ENCODE measurements around the gene TTYH1. TPM values are rescaled to one million over a fixed set of nuclear protein-coding genes. Genes with fewer than 3 reads are reported as not detected.

The TTYH1 gene
- total and polyA plus RNA-seq, 2 of the 4 experiments (the other 2 are of a cell fraction), result not detected

DNA sequence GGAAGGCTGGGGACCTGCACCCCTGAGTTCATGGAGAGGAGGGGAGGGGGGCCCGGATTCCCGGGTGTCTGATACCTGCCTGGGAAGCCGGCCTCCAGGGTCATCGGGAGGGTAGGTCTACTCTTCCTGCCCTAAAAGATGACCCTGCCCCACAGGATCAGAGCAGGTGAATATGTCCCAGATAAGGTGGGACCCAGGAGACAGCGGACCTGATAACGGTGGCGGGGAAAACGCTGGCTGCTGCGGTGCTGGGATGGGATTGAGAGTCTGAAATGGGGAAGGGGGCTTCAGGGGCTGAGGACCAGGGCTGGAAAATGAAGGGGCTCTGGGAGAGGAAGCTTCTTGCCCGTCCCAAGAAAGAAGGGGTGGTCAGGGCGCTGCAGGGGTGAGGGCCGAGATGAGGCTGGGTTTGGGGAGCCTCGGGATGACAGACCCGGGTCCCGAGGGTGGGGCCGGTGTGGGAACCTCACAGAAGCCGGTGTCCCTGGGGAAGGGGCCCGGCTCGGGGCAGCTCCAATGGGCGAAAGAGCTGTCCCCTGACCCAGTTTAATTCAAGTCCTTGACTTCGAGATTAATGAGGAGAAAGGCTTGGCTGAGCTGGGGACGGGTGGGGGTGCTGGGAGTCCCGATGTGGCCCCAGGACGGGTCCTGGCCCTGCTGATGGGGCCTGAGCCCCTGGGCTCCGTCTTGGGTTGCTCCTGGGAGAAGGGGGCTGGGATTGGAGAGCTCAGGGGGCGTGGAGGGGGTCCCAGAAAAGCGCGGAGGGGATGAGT is 823 bp downstream of the TTYH1 start:
- Histone ChIP-seq H3K9me3 (ENCODE audit: control insufficient read depth, insufficient read depth, low read length) (peaks cover 4% of the 10 kb centered on the region; the same call in 1 of the 2 replicates), H3K4me1 (ENCODE audit: control insufficient read depth, insufficient read depth, low read length) (no peaks in the 10 kb centered on the region), H3K23ac (ENCODE audit: low read depth, low read length) (no peak overlapping the region), H2BK5ac (ENCODE audit: low read depth, low read length, poor library complexity, severe bottlenecking) (no peak overlapping the region), H3K4ac (ENCODE audit: low read depth, low read length) (no peak overlapping the region), H2AK5ac (ENCODE audit: low read depth, low read length) (no peak overlapping the region), H3K18ac (ENCODE audit: low read depth, low read length) (no peak overlapping the region), H3K9ac (ENCODE audit: low read depth, low read length) (no peak overlapping the region), H2BK120ac (ENCODE audit: low read depth, low read length) (no peak overlapping the region), H3K27me3 (ENCODE audit: control insufficient read depth, insufficient read depth, low read length) (peaks cover 29% of the 10 kb centered on the region), H4K5ac (ENCODE audit: low read depth, low read length) (no peak overlapping the region), H3K4me2 (ENCODE audit: low read depth, low read length) (no peak overlapping the region), H3K9me1 (ENCODE audit: insufficient read depth, low read length) (peaks cover 3% of the 10 kb centered on the region; the same call in 1 of the 2 replicates), H3K36me3 (ENCODE audit: control insufficient read depth, insufficient read depth, low read length) (no peaks in the 10 kb centered on the region), H2BK20ac (ENCODE audit: low read depth, low read length) (no peak overlapping the region), H4K91ac (ENCODE audit: insufficient read depth, low read depth, low read length) (no peak overlapping the region), H3K79me1 (ENCODE audit: low read depth in 1 of 2, low read length in 2 of 2) (no peaks in the 10 kb centered on the region), H3K4me3 (ENCODE audit: insufficient read depth, low read depth, low read length) (no peak overlapping the region), H3K14ac (replicated peaks; ENCODE audit: low read depth, low read length) (no peak overlapping the region), H2AFZ (replicated peaks; ENCODE audit: low read length, poor library complexity) (no peak overlapping the region), H4K8ac (ENCODE audit: low read depth in 2 of 2, low read length in 2 of 2) (no peak overlapping the region), H3K56ac (ENCODE audit: extremely low read depth, insufficient read depth, low read length) (no peak overlapping the region), H2BK15ac (ENCODE audit: low read depth, low read length) (no peak overlapping the region), H4K20me1 (ENCODE audit: insufficient read depth, low read length) (no peaks in the 10 kb centered on the region), H3K27ac (ENCODE audit: insufficient read depth, low read length) (no peak overlapping the region), H2AK9ac (replicated peaks; ENCODE audit: low read depth, low read length, poor library complexity) (no peak overlapping the region)
- CTCF ChIA-PET, result no interaction called here
- in situ Hi-C loops (cut with MboI; ENCODE audit: low sequenced_read_pairs) (no loop called here), intact Hi-C loops (cut with micrococcal nuclease) (no loop called here), dilution Hi-C loops (cut with HindIII; ENCODE audit: low sequenced_read_pairs, unreplicated experiment) (no loop called here)
- BruUV-seq (replicated peaks), result no TSS peak
- no peak for TF ChIP-seq RAD21 (IDR thresholded peaks at IDR 0.05; ENCODE audit: low read length)
- TF ChIP-seq ELK1 (IDR thresholded peaks at IDR 0.05; ENCODE audit: borderline replicate concordance, low read depth, low read length), result no peak
- no peak for TF ChIP-seq BHLHE40 (IDR thresholded peaks at IDR 0.05; ENCODE audit: low read depth, low read length)
- POLR2A ChIA-PET (ENCODE audit: unreplicated experiment), result interaction anchor here (0.6 kb wide), 1 partner anchor 405 kb away, joined by 3 read pairs; no protein-coding TSS in a partner anchor
- 9% methylated on average over 13 of the region's 28 CpGs; no CpG with 5 or more reads in 1 of the 2 experiments for WGBS, 2 experiments (ENCODE audit: extremely low coverage in 2 of 2, insufficient read length in 1 of 2)
- DNase-seq (no peak), ATAC-seq (ENCODE audit: low read depth) (no peak)

Measured in IMR-90 (cell line).